K562 (cell line): Measurements from ENCODE around the gene SLC1A2. TPM values are rescaled to one million over a fixed set of nuclear protein-coding genes. Genes with fewer than 3 reads are reported as not detected.
A peak's percentile ranks its signal among the peaks of the same experiment; 100 is the strongest.

ENCODE experiments used
- ARID1B ChIP-seq: fragments of 450-650 bp; IDR thresholded peaks from 2 replicates; pipeline ENCODE4 v1.6.1; 2016; ENCODE audit warnings: antibody characterized with exemption, mild to moderate bottlenecking, inconsistent platforms
- ELF4 ChIP-seq: fragments of 450-650 bp; formaldehyde crosslinking; IDR thresholded peaks from 2 replicates; pipeline ENCODE4 v1.4.0; 2022; ENCODE audit warnings: missing genetic modification characterization
- ERF ChIP-seq: fragments of 450-650 bp; formaldehyde crosslinking; IDR thresholded peaks from 2 replicates; pipeline ENCODE4 v1.4.0; 2020; ENCODE audit warnings: mild to moderate bottlenecking, mixed read lengths
- GTF2A2 ChIP-seq: IDR thresholded peaks from 2 replicates; pipeline ENCODE4 v1.6.1; 2016; ENCODE audit warnings: mild to moderate bottlenecking, missing genetic modification characterization, missing compliant biosample characterization
- MCM5 ChIP-seq: fragments of 450-650 bp; IDR thresholded peaks from 2 replicates; pipeline ENCODE4 v1.6.1; 2016; ENCODE audit warnings: low read depth
- PKNOX1 ChIP-seq: fragments of 450-650 bp; IDR thresholded peaks from 2 replicates; pipeline ENCODE4 v1.6.1; 2016
- SLC30A9 ChIP-seq: fragments of 250-450 bp; sonication (Bioruptor Pico); IDR thresholded peaks from 2 replicates; pipeline ENCODE4 v1.8.0; 2022; ENCODE audit warnings: mild to moderate bottlenecking, moderate library complexity
- TBP ChIP-seq: optimal IDR thresholded peaks from 2 replicates; pipeline ENCODE3; 2011; ENCODE audit warnings: low read depth, low read length, improper control_type of control experiment
- ZKSCAN8 ChIP-seq: fragments of 200-800 bp; sonication (Bioruptor generic); IDR thresholded peaks from 2 replicates; pipeline ENCODE4 v1.6.1; 2016; ENCODE audit warnings: missing genetic modification characterization, missing compliant biosample characterization
- ZNF324 ChIP-seq: fragments of 250-450 bp; sonication (Bioruptor Pico); IDR thresholded peaks from 2 replicates; pipeline ENCODE4 v1.4.0; 2020; ENCODE audit warnings: mild to moderate bottlenecking
- ZNF445 ChIP-seq: fragments of 250-450 bp; sonication (Bioruptor Pico); IDR thresholded peaks from 2 replicates; pipeline ENCODE4 v1.4.0; 2020; ENCODE audit warnings: low read depth, mild to moderate bottlenecking, moderate library complexity
- polyA plus RNA-seq, 8 experiments: library from polyadenylated mRNA; depleted of rRNA in 4 of 8; stranded (reverse) in 5 of 8; unstranded in 3 of 8; fragments of >200 nt; fragmentation: Nextera tagmentation in 2 of 8; fragmentation: Illumina TruSeq in 1 of 8; extraction: Ambion mirVana in 2 of 8; extraction: Trizol in 1 of 8; gene quantifications; 2 replicates each; pipeline versions ENCODE4 v1.2.1 to v1.2.3, GENCODE V29; 2011 to 2014; ENCODE audit warnings: inconsistent platforms in 1 of 8, missing spikeins in 1 of 8
- total RNA-seq, 7 experiments: library from RNA; depleted of rRNA in 6 of 7; stranded (reverse); fragments of >200 nt in 6 of 7; fragmentation: Illumina TruSeq in 2 of 7; extraction: Trizol in 2 of 7; gene quantifications; 2 replicates each; pipeline versions ENCODE4 v1.2.1 to v1.2.3, GENCODE V29; 2011 to 2021; ENCODE audit warnings: low replicate concordance in 1 of 7
- TF ChIP-seq, protein P1 (sequence below): sonication (generic); IDR thresholded peaks from 2 replicates; pipeline ENCODE4 v1.6.1; 2016
- TF ChIP-seq, protein P2 (sequence below): fragments of 450-650 bp; IDR thresholded peaks from 2 replicates; pipeline ENCODE4 v1.6.1; 2017; ENCODE audit warnings: mild to moderate bottlenecking, moderate library complexity

SLC1A2 gene
- total and polyA plus RNA-seq, 9 of the 15 experiments (the other 6 are each of a cell fraction or from before 2014, with no cell fraction given), result 0.03 to 0.07 (median 0.04) TPM; not detected in 5

- TF ChIP-seq GTF2A2 (tag) (no peak), ERF (CRISPR knock-in tag) (peak; percentile 92; the same call in 1 of the 2 replicates), ELF4 (CRISPR knock-in tag) (peak; percentile 83), ZNF445 (CRISPR knock-in tag) (0 out of 2 replicates have a peak, but pooled peaks have one; percentile 11), MCM5 (no peak), PKNOX1 (no peak), SLC30A9 (no peak), TBP (no peak), ARID1B (peak; percentile 71), ZKSCAN8 (CRISPR knock-in tag) (peak; percentile 88), ZNF324 (CRISPR knock-in tag) (0 out of 2 replicates have a peak, but pooled peaks have one; percentile 47)
- TF ChIP-seq, protein P1, sequence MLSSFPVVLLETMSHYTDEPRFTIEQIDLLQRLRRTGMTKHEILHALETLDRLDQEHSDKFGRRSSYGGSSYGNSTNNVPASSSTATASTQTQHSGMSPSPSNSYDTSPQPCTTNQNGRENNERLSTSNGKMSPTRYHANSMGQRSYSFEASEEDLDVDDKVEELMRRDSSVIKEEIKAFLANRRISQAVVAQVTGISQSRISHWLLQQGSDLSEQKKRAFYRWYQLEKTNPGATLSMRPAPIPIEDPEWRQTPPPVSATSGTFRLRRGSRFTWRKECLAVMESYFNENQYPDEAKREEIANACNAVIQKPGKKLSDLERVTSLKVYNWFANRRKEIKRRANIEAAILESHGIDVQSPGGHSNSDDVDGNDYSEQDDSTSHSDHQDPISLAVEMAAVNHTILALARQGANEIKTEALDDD, result peak; percentile 96
- TF ChIP-seq, protein P2, sequence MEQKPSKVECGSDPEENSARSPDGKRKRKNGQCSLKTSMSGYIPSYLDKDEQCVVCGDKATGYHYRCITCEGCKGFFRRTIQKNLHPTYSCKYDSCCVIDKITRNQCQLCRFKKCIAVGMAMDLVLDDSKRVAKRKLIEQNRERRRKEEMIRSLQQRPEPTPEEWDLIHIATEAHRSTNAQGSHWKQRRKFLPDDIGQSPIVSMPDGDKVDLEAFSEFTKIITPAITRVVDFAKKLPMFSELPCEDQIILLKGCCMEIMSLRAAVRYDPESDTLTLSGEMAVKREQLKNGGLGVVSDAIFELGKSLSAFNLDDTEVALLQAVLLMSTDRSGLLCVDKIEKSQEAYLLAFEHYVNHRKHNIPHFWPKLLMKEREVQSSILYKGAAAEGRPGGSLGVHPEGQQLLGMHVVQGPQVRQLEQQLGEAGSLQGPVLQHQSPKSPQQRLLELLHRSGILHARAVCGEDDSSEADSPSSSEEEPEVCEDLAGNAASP, result no peak
Observed at GRCh38 chr11:35337136-35337913, 82.0 kb downstream of the SLC1A2 start (continued).
